Adrenal gland (tissue), 12 donors: ENCODE measurements around the gene LMTK2. TPM values are rescaled to one million over a fixed set of nuclear protein-coding genes. Genes with fewer than 3 reads are reported as not detected.

ENCODE experiments used
- DNase-seq, 7 donors: peaks; one replicate each; pipeline ENCODE4 v3.0.0-alpha.2; 2019 to 2020
- H3K27ac ChIP-seq, 5 donors: fragments of 200-600 bp; sonication (generic) in 4 of 5; 1 replicate in 3 of 5; 2 replicates in 2 of 5; pipeline versions ENCODE4 v1.5.1 to v1.8.0; 2016 to 2020; ENCODE audit warnings: mild to moderate bottlenecking in 1 of 5
- H3K27me3 ChIP-seq: fragments of 200-600 bp; 2 replicates; pipeline ENCODE4 v1.8.0; 2021
- H3K36me3 ChIP-seq, 2 donors: fragments of 200-600 bp; replicated peaks in 1 of 2; 1 replicate in 1 of 2; 2 replicates in 1 of 2; pipeline versions ENCODE4 v1.5.1 to v1.8.0; 2018 to 2022
- H3K4me1 ChIP-seq, 2 donors: fragments of 200-600 bp; replicated peaks in 1 of 2; 1 replicate in 1 of 2; 2 replicates in 1 of 2; pipeline versions ENCODE4 v1.5.1 to v1.8.0; 2018 to 2021
- H3K4me3 ChIP-seq, 4 donors: fragments of 200-600 bp; sonication (generic) in 3 of 4; one replicate each; pipeline ENCODE4 v1.5.1; 2016 to 2018
- H3K9me3 ChIP-seq, 3 donors: fragments of 200-600 bp; sonication (generic) in 1 of 3; replicated peaks in 1 of 3; 1 replicate in 2 of 3; 2 replicates in 1 of 3; pipeline versions ENCODE4 v1.5.1 to v1.8.0; 2016 to 2021
- POLR2A ChIP-seq, 2 donors: fragments of 450-650 bp; IDR thresholded peaks; one replicate each; pipeline ENCODE4 v1.6.1; 2017; ENCODE audit warnings: antibody characterized with exemption in 2 of 2, mild to moderate bottlenecking in 2 of 2, moderate library complexity in 1 of 2
- WGBS, 4 donors: extraction: QIAGEN DNeasy Blood & Tissue Kit in 2 of 4; methylation state at CpG; one replicate each; pipeline versions ENCODE4 v1.1.5 to v1.1.7; 2013 to 2017; 5-methylcytosine and 5-hydroxymethylcytosine counted together
- intact Hi-C, 2 donors: fragments of 100-400 bp; cut with DNase I; formaldehyde crosslinking; loops; one replicate each; pipeline versions ENCODE4 v1.14.1 to v1.15.0; 2022 to 2023
- polyA plus RNA-seq, 3 donors: library from polyadenylated mRNA; stranded (reverse); fragments of 200-250 nt in 2 of 3; fragments of 350-450 nt in 1 of 3; fragmentation: Illumina TruSeq in 1 of 3; extraction: RNeasy Lipid Tissue Mini Kit (QIAGEN cat#74804) in 1 of 3; gene quantifications; one replicate each; pipeline ENCODE4 v1.2.3, GENCODE V29; 2013 to 2014
- total RNA-seq, 9 donors: library from RNA; depleted of rRNA in 4 of 9; stranded (reverse); fragments of >200 nt in 4 of 9; fragments of 120-200 nt in 1 of 9; fragmentation: NEBNext Ultra II Directional in 1 of 9; extraction: Animal tissue kit (Norgen Biotek cat#: 25700) in 1 of 9; gene quantifications; one replicate each; pipeline versions ENCODE4 v1.1.0 to v1.2.4, GENCODE V29; 2013 to 2023
- TF ChIP-seq, protein P1 (sequence below), 6 experiments: fragments of 450-650 bp in 4 of 6; fragments of 200-600 bp in 2 of 6; sonication (generic) in 1 of 6; IDR thresholded peaks; 1 replicate in 5 of 6; 2 replicates in 1 of 6; pipeline versions ENCODE4 v1.5.1 to v1.8.0; 2016 to 2021; ENCODE audit warnings: antibody characterized with exemption in 6 of 6, mild to moderate bottlenecking in 2 of 6, moderate library complexity in 1 of 6
- donor health status: healthy with polysubstance abuse.
- donor health status: Bipolar disorder and iron deficiency.
- donor health status: DM: yes; HTN: yes; CAD: no.
- donor health status: DM: no; HTN: no; CAD: no.
- donor health status: DM: no; HTN: no; CAD: no.
- donor health status: DM: yes; HTN: yes; CAD: no.

Gene LMTK2
- total and polyA plus RNA-seq, 12 donors, result 3.4 to 36.2 (median 22.4) TPM

DNA sequence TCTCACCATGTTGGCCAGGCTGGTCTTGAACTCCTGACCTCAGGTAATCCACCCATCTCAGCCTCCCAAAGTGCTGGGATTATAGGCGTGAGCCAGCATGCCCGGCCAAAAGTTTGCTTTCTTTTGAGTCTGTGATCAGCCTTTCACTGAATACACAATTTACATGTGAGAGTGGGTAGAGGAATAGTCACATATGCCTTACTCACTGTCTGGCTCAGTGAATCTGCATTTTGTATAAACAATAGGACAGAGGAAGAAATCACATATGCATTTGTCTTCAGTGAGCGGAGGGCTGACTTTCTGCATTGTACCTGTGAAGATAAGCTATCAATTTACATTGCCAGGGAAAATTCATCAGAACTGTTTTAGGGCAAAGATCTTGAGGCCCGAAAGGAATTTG, 147.9 kb downstream of the LMTK2 start:
- no peak overlapping the region for H3K4me3 ChIP-seq
- peaks cover 0 to 9% of the 10 kb centered on the region in 2 donors for H3K36me3 ChIP-seq
- H3K27ac ChIP-seq, result no peak overlapping the region
- intact Hi-C loops, result no loop called here
- DNase-seq, result no peak
- H3K9me3 ChIP-seq, result no peaks in the 10 kb centered on the region
- H3K27me3 ChIP-seq, result no peaks in the 10 kb centered on the region
- H3K4me1 ChIP-seq, result peaks cover 12 to 25% of the 10 kb centered on the region in 2 donors
- 93 to 98% (median 96%) methylated on average over 4 of the region's 4 CpGs for WGBS, 4 donors
- no peak for TF ChIP-seq POLR2A (IDR thresholded peaks at IDR 0.05)
- TF ChIP-seq, protein P1, sequence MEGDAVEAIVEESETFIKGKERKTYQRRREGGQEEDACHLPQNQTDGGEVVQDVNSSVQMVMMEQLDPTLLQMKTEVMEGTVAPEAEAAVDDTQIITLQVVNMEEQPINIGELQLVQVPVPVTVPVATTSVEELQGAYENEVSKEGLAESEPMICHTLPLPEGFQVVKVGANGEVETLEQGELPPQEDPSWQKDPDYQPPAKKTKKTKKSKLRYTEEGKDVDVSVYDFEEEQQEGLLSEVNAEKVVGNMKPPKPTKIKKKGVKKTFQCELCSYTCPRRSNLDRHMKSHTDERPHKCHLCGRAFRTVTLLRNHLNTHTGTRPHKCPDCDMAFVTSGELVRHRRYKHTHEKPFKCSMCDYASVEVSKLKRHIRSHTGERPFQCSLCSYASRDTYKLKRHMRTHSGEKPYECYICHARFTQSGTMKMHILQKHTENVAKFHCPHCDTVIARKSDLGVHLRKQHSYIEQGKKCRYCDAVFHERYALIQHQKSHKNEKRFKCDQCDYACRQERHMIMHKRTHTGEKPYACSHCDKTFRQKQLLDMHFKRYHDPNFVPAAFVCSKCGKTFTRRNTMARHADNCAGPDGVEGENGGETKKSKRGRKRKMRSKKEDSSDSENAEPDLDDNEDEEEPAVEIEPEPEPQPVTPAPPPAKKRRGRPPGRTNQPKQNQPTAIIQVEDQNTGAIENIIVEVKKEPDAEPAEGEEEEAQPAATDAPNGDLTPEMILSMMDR (IDR thresholded peaks at IDR 0.05), result no peak

DNA sequence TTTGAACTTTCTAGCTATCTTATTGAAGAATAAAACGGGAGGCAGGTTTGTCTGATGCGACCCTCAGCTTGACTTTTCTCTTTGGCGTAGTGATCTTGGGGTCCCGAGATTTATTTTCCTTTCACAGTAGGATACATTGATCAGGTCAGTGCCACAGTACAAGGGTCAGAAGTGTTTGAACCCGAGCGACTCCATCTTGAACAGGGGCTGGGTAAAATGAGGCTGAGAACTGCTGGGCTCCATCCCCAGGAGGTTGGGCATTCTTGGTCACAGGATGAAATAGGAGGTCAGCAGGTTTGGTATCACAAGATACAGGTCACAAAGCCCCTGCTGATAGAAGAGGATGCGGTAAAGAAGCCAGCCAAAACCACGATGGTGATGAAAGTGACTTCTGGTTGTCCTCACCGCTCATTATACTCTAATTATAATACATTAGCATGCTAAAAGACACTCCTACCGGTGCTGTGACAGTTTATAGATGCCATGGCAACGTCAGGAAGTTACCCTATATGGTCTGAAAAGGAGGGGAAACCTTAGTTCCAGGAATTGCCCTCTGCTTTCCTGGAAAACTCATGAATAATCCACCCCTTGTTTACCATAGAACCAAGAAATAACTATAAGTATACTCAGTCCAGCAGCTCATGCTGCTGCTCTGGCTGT, 148.4 kb downstream of the LMTK2 start:
- Histone ChIP-seq H3K9me3 (no peaks in the 10 kb centered on the region), H3K36me3 (peaks cover 0 to 9% of the 10 kb centered on the region in 2 donors), H3K4me3 (no peak overlapping the region), H3K27me3 (no peaks in the 10 kb centered on the region), H3K4me1 (peaks cover 12 to 25% of the 10 kb centered on the region in 2 donors), H3K27ac (no peak overlapping the region)
- no peak for DNase-seq
- WGBS, 4 donors, result 81 to 94% (median 90%) methylated on average over 11 of the region's 11 CpGs
- TF ChIP-seq POLR2A (IDR thresholded peaks at IDR 0.05), result no peak
- TF ChIP-seq, protein P1 (IDR thresholded peaks at IDR 0.05), result no peak
- intact Hi-C loops, result no loop called here

DNA sequence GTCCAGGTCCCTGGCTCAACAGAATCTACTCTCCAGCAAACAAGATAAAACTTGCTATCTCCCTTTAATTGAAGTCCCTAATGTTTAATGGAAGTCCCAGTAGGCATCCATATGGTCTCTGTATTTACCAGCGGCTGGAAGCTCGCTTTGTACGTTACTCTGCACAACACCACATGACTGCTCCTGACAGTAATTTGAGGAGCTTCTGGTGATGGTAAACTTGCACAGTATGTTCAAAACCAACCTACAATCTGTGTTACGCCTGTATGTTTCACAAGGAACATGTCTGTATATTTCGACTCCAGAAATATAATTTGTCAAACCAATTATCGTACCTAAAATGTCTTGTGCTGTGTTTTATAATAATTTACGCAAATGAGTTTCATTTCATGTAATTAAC, 149.8 kb downstream of the LMTK2 start:
- no peak for TF ChIP-seq POLR2A (IDR thresholded peaks at IDR 0.05)
- TF ChIP-seq, protein P1 (IDR thresholded peaks at IDR 0.05), result no peak
- Histone ChIP-seq H3K4me1 (peaks cover 8 to 14% of the 10 kb centered on the region in 2 donors), H3K36me3 (peaks cover 0 to 9% of the 10 kb centered on the region in 2 donors), H3K9me3 (no peaks in the 10 kb centered on the region), H3K27me3 (no peaks in the 10 kb centered on the region), H3K4me3 (no peak overlapping the region), H3K27ac (no peak overlapping the region)
- intact Hi-C loops, result no loop called here
- DNase-seq, result no peak
- 93 to 96% (median 94%) methylated on average over 7 of the region's 7 CpGs for WGBS, 4 donors

DNA sequence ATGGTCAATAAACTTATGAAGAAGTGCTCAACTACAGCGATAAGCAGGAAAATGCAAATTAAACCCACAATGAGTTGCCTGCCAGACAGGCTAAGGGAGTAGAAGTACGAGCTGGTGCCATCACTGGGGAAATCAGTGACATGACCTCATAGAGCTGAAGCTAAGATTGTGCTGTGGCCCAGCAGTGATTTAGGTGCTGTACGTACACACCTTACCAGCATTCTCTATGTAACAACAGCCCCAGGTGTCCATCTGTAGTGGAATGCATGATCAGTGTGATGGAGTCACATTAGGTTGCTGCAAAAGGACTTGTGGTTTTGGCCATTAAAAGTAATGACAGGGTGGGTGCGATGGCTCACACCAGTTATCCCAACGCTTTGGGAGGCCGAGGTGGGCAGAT, 151.0 kb downstream of the LMTK2 start:
- WGBS, 4 donors, result 81 to 95% (median 85%) methylated on average over 6 of the region's 6 CpGs
- H3K27ac ChIP-seq, result no peak overlapping the region
- DNase-seq, result no peak
- no peaks in the 10 kb centered on the region for H3K9me3 ChIP-seq
- peaks cover 3 to 9% of the 10 kb centered on the region in 2 donors for H3K4me1 ChIP-seq
- intact Hi-C loops, result no loop called here
- no peaks in the 10 kb centered on the region for H3K27me3 ChIP-seq
- peaks cover 0 to 9% of the 10 kb centered on the region in 2 donors for H3K36me3 ChIP-seq
- no peak overlapping the region for H3K4me3 ChIP-seq
- TF ChIP-seq POLR2A (IDR thresholded peaks at IDR 0.05), result no peak
- TF ChIP-seq, protein P1 (IDR thresholded peaks at IDR 0.05), result no peak

Other genes with a start within 250 kb of the LMTK2 start
- gene ASNS, start 234.5 kb upstream of the LMTK2 start, total RNA-seq, result 10 to 100 TPM in 7 of 9 donors, 1 to 10 TPM in 2; 2.5 to 13.6 (median 11.1) TPM
- gene ASNS, start 234.5 kb upstream of the LMTK2 start, polyA plus RNA-seq, result 10 to 100 TPM; 18.2 to 74.6 (median 61.2) TPM
- not detected for gene OCM2, start 116.7 kb upstream of the LMTK2 start, total RNA-seq
- not detected for gene OCM2, start 116.7 kb upstream of the LMTK2 start, polyA plus RNA-seq
- 1 to 10 TPM in 3 of 9 donors, not detected in 6; 1.4 to 3.6 (median 1.9) TPM for gene BHLHA15, start 104.6 kb downstream of the LMTK2 start, total RNA-seq
- gene BHLHA15, start 104.6 kb downstream of the LMTK2 start, polyA plus RNA-seq, result under 1 TPM in 1 of 3 donors, not detected in 2; 0.57 TPM
- gene TECPR1, start 145.4 kb downstream of the LMTK2 start, total RNA-seq, result 10 to 100 TPM; 10.4 to 35.0 (median 17.1) TPM
- gene TECPR1, start 145.4 kb downstream of the LMTK2 start, polyA plus RNA-seq, result 10 to 100 TPM in 2 of 3 donors, 1 to 10 TPM in 1; 6.2 to 36.4 (median 12.3) TPM
- gene BRI3, start 174.8 kb downstream of the LMTK2 start, total RNA-seq, result 100 to 1,000 TPM in 7 of 9 donors, 10 to 100 TPM in 2; 50.2 to 379 (median 151) TPM
- 100 to 1,000 TPM; 165 to 204 (median 200) TPM for gene BRI3, start 174.8 kb downstream of the LMTK2 start, polyA plus RNA-seq